ENCODE results near the gene INSL6. TPM values are rescaled to one million over a fixed set of nuclear protein-coding genes. Genes with fewer than 3 reads are reported as not detected.

The INSL6 gene
- not detected in 2 replicates for total RNA-seq

DNA sequence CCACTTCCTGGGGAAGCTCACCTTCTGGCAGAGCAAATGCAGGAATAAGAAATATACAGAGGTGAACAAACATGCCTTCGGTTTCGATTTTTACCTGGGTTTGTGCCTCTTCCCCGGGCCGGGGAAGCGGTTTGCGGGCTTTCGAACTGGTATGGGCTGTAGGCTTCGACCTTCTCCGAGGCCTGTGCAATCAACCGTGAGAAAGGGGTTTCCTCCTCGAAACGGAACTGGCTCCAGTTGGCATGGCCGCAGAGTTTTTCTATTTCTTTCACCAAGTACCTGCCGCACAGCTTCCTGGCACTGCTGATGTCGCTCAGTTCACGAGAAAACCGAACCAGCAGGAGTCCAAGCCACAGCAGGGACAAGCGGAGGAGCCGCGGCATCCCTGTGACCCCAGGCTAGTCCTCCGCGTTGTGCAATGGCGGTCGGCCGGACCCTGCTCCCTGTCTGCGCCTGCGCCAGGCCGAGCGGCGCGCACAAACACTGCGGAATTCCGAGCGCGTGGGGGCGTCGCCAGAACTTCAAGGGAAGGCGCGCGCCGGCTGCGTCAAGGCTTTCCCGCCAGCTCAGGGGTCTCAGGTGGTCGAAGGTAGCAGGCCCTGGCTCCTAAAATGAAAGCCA lies at the start of gene INSL6:
TSS of gene INSL6 (minus strand) at position 420 of the 621 bp plus-strand sequence. CDS start at position 383, 37 bp downstream.

GRCh38 chr9:5231212-5231611 lies 45.8 kb upstream of the INSL6 start, which contains the start of gene INSL4:
INSL4 (plus strand) TSS chr9:5231419; CDS start chr9:5231524, 105 bp downstream.

Other genes with a start within 250 kb of the INSL6 start
- 7.7 and 9.3 TPM in 2 replicates for gene JAK2, start 200.4 kb downstream of the INSL6 start, total RNA-seq
- gene INSL4, start 45.8 kb upstream of the INSL6 start, total RNA-seq, result 1.0 TPM in 1 of 2 replicates, not detected in the other
- 0.56 and 1.3 TPM in 2 replicates for gene RLN2, start 119.1 kb upstream of the INSL6 start, total RNA-seq
- gene RLN1, start 154.2 kb upstream of the INSL6 start, total RNA-seq, result 1.5 TPM in 1 of 2 replicates, not detected in the other